Right lobe of liver (tissue), 4 donors: Measurements from ENCODE around the gene XPR1.

Source experiments
- POLR2A ChIP-seq: fragments of 450-650 bp; IDR thresholded peaks from one replicate; pipeline ENCODE4 v1.6.1; 2017; ENCODE audit warnings: antibody characterized with exemption, mild to moderate bottlenecking
- TF ChIP-seq, protein P1 (sequence below), 4 donors: fragments of 200-600 bp in 3 of 4; fragments of 450-650 bp in 1 of 4; IDR thresholded peaks; one replicate each; pipeline versions ENCODE4 v1.5.1 to v1.8.0; 2016 to 2022; ENCODE audit warnings: antibody characterized with exemption in 4 of 4, mild to moderate bottlenecking in 2 of 4
- donor health status: DM: no; HTN: no; CAD: no.
- donor health status: DM: no; HTN: no; CAD: no.
- donor health status: DM: no; HTN: yes; CAD: no.

DNA sequence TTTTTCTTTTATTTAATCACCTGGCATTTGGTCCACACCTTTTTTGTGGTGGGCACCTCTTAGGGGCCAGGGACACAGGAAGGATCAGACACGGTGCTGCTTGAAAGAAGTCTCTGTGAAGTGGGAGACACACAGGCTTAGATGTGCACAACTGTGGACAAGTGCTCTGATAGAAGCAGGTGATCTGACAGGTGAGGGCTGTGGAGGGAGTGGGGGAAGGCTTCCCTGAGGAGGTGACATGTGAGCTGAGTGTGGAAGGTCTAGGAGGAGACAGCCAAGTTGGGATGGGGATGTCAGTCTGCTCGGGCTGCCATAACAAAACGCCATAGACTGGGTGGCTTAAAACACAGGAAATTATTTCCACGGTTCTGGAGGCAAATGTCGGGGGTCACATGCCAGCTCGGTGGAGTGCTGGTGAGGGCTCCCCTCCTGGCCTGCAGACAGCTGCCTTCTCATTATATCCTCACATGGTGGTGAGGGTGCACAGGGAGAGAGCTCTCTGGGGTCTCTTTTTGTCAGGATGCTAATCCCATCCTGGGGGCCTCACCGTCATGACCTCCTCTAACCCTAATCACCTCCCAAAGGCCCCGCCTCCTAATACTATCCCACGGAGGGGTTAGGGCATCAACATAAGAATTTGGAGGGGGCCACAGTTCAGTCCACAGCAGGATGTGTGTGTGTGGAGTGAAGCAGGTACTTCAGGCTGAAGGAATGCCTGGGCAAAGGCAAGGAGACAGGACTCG is 275.7 kb downstream of the XPR1 start:
- TF ChIP-seq POLR2A, result no peak
- TF ChIP-seq, protein P1, sequence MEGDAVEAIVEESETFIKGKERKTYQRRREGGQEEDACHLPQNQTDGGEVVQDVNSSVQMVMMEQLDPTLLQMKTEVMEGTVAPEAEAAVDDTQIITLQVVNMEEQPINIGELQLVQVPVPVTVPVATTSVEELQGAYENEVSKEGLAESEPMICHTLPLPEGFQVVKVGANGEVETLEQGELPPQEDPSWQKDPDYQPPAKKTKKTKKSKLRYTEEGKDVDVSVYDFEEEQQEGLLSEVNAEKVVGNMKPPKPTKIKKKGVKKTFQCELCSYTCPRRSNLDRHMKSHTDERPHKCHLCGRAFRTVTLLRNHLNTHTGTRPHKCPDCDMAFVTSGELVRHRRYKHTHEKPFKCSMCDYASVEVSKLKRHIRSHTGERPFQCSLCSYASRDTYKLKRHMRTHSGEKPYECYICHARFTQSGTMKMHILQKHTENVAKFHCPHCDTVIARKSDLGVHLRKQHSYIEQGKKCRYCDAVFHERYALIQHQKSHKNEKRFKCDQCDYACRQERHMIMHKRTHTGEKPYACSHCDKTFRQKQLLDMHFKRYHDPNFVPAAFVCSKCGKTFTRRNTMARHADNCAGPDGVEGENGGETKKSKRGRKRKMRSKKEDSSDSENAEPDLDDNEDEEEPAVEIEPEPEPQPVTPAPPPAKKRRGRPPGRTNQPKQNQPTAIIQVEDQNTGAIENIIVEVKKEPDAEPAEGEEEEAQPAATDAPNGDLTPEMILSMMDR (IDR thresholded peaks at IDR 0.05), result no peak
